Measurements from ENCODE around the gene DCDC1. TPM values are rescaled to one million over a fixed set of nuclear protein-coding genes. Genes with fewer than 3 reads are reported as not detected.

Gene DCDC1
- total and polyA plus RNA-seq, 2 experiments from 2014 or later: 1.1 TPM; not detected in 1

- Histone ChIP-seq H3K36me3 (no peaks in the 10 kb centered on the region), H3K27me3 (no peaks in the 10 kb centered on the region), H3K27ac (no peak overlapping the region), H3K4me3 (no peak overlapping the region), H3K9me3 (ENCODE audit: low read depth) (no peaks in the 10 kb centered on the region), H3K4me1 (ENCODE audit: low read depth) (no peaks in the 10 kb centered on the region)
- peak; percentile 65 for TF ChIP-seq CTCF (IDR thresholded peaks at IDR 0.05; ENCODE audit: low read depth, low read length)
- peak; percentile 60 to 80 for DNase-seq (ENCODE audit: low read depth in 1 of 2, low spot score in 1 of 2)
These were observed 262.5 kb downstream of the DCDC1 start for GRCh38 chr11:31106968-31107576.

- Histone ChIP-seq H3K36me3 (no peaks in the 10 kb centered on the region), H3K27me3 (no peaks in the 10 kb centered on the region), H3K4me1 (ENCODE audit: low read depth) (no peaks in the 10 kb centered on the region), H3K4me3 (no peak overlapping the region), H3K27ac (no peak overlapping the region), H3K9me3 (ENCODE audit: low read depth) (no peaks in the 10 kb centered on the region)
- no peak for TF ChIP-seq CTCF (IDR thresholded peaks at IDR 0.05; ENCODE audit: low read depth, low read length)
- no peak for DNase-seq (ENCODE audit: low read depth in 1 of 2, low spot score in 1 of 2)
These were observed 263.2 kb downstream of the DCDC1 start for GRCh38 chr11:31106326-31106725.

GRCh38 chr11:31102875-31103274 lies 266.7 kb downstream of the DCDC1 start:
- H3K36me3 ChIP-seq: no peaks in the 10 kb centered on the region
- TF ChIP-seq CTCF (IDR thresholded peaks at IDR 0.05; ENCODE audit: low read depth, low read length): no peak
- no peak overlapping the region for H3K27ac ChIP-seq
- no peak overlapping the region for H3K4me3 ChIP-seq
- H3K4me1 ChIP-seq (ENCODE audit: low read depth): no peaks in the 10 kb centered on the region
- no peaks in the 10 kb centered on the region for H3K9me3 ChIP-seq (ENCODE audit: low read depth)
- no peaks in the 10 kb centered on the region for H3K27me3 ChIP-seq
- DNase-seq (ENCODE audit: low read depth in 1 of 2, low spot score in 1 of 2): no peak

GRCh38 chr11:31102316-31102715 lies 267.2 kb downstream of the DCDC1 start:
- Histone ChIP-seq H3K9me3 (ENCODE audit: low read depth) (no peaks in the 10 kb centered on the region), H3K4me3 (no peak overlapping the region), H3K27me3 (no peaks in the 10 kb centered on the region), H3K36me3 (no peaks in the 10 kb centered on the region), H3K27ac (no peak overlapping the region), H3K4me1 (ENCODE audit: low read depth) (no peaks in the 10 kb centered on the region)
- TF ChIP-seq CTCF (IDR thresholded peaks at IDR 0.05; ENCODE audit: low read depth, low read length): no peak
- no peak for DNase-seq (ENCODE audit: low read depth in 1 of 2, low spot score in 1 of 2)

- Histone ChIP-seq H3K36me3 (no peaks in the 10 kb centered on the region), H3K27me3 (no peaks in the 10 kb centered on the region), H3K4me1 (ENCODE audit: low read depth) (no peaks in the 10 kb centered on the region), H3K27ac (no peak overlapping the region), H3K9me3 (ENCODE audit: low read depth) (no peaks in the 10 kb centered on the region), H3K4me3 (no peak overlapping the region)
- no peak for TF ChIP-seq CTCF (IDR thresholded peaks at IDR 0.05; ENCODE audit: low read depth, low read length)
- DNase-seq (ENCODE audit: low read depth in 1 of 2, low spot score in 1 of 2): peak in 1 of 2 donors; percentile 8
These were observed 273.2 kb downstream of the DCDC1 start for GRCh38 chr11:31096191-31096805.
